GM20431 (cell line): Measurements from ENCODE around the gene NEDD4.
"Not testable (repeated sequence)": the region's sequence is repeated elsewhere in the genome, so short reads cannot be mapped to it uniquely, and the experiment has no call there.

Experiments used
- in situ Hi-C: fragments of 300-500 bp; cut with MseI, MboI; formaldehyde crosslinking; loops from one replicate; pipeline ENCODE4 v1.15.0; 2020; ENCODE audit warnings: low sequenced_read_pairs; ENCODE audit not compliant: unreplicated experiment

The NEDD4 gene

GRCh38 chr15:55993111-55993803 lies at the start of gene NEDD4:
TSS of gene NEDD4 (minus strand) at chr15:55993612. CDS start at chr15:55993555, 57 bp downstream.
- in situ Hi-C loops, result no loop called here

- in situ Hi-C loops, result no loop called here
Observed at GRCh38 chr15:56042498-56042897, 49.1 kb upstream of the NEDD4 start.

GRCh38 chr15:56042031-56042430 lies 48.6 kb upstream of the NEDD4 start:
- in situ Hi-C loops, result no loop called here

GRCh38 chr15:56040081-56041035 lies 46.9 kb upstream of the NEDD4 start:
- in situ Hi-C loops, result no loop called here

GRCh38 chr15:56038707-56039106 lies 45.3 kb upstream of the NEDD4 start:
- in situ Hi-C loops, result no loop called here

- in situ Hi-C loops, result no loop called here
Observed at GRCh38 chr15:56038015-56038414, 44.6 kb upstream of the NEDD4 start.

- in situ Hi-C loops, result no loop called here
Observed at GRCh38 chr15:56036546-56037067, 43.2 kb upstream of the NEDD4 start.

- in situ Hi-C loops, result no loop called here
Observed at GRCh38 chr15:56035166-56035565, 41.8 kb upstream of the NEDD4 start.

GRCh38 chr15:56034514-56034913 lies 41.1 kb upstream of the NEDD4 start:
- in situ Hi-C loops, result no loop called here

GRCh38 chr15:56032373-56032772 lies 39.0 kb upstream of the NEDD4 start:
- in situ Hi-C loops, result no loop called here

GRCh38 chr15:56031836-56032235 lies 38.4 kb upstream of the NEDD4 start:
- in situ Hi-C loops, result no loop called here

- in situ Hi-C loops, result no loop called here
Observed at GRCh38 chr15:56031402-56031801, 38.0 kb upstream of the NEDD4 start.

- in situ Hi-C loops, result no loop called here
Observed at GRCh38 chr15:56028430-56028829, 35.0 kb upstream of the NEDD4 start.

- in situ Hi-C loops, result not testable (repeated sequence)
Observed at GRCh38 chr15:56023160-56023559, 29.7 kb upstream of the NEDD4 start.

GRCh38 chr15:56019819-56020486 lies 26.5 kb upstream of the NEDD4 start:
- in situ Hi-C loops, result no loop called here

GRCh38 chr15:56019060-56019793 lies 25.8 kb upstream of the NEDD4 start:
- in situ Hi-C loops, result no loop called here

GRCh38 chr15:56017920-56018319 lies 24.5 kb upstream of the NEDD4 start:
- in situ Hi-C loops, result no loop called here

GRCh38 chr15:56017511-56017910 lies 24.1 kb upstream of the NEDD4 start:
- in situ Hi-C loops, result no loop called here

- in situ Hi-C loops, result no loop called here
Observed at GRCh38 chr15:56016281-56016680, 22.9 kb upstream of the NEDD4 start.

GRCh38 chr15:56014677-56015076 lies 21.3 kb upstream of the NEDD4 start:
- in situ Hi-C loops, result no loop called here
